ENCODE data around the gene ULBP2.

DNA sequence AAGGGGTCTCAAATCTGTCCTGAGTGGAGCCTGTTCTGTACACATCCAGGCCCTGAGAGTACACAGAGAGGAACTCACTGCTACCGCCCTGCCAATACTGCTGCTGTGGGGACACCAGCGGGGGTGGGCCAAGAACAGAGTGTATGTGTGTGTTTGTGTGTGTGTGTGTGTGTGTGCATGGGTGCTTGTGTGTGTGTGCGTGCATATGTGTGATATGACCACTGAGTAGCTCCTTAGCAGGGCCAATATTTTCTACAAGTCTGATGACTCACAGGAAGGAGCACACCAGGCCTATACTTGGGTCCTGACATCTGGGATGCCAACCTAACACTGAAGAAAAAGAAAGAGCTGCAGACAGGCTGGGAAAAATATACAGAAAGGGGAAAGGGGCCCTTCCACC is 45.3 kb upstream of the ULBP2 start:
- TF ChIP-seq EP300 (IDR thresholded peaks at IDR 0.05) (no peak), POLR2A (IDR thresholded peaks at IDR 0.05) (no peak)

Data from gastroesophageal sphincter (tissue), 2 donors.